ENCODE data around the gene CAT. TPM values are rescaled to one million over a fixed set of nuclear protein-coding genes. Genes with fewer than 3 reads are reported as not detected.

Gene CAT
- total RNA-seq, 4 donors from 2014 or later, result 72.8 to 163 (median 84.4) TPM

DNA sequence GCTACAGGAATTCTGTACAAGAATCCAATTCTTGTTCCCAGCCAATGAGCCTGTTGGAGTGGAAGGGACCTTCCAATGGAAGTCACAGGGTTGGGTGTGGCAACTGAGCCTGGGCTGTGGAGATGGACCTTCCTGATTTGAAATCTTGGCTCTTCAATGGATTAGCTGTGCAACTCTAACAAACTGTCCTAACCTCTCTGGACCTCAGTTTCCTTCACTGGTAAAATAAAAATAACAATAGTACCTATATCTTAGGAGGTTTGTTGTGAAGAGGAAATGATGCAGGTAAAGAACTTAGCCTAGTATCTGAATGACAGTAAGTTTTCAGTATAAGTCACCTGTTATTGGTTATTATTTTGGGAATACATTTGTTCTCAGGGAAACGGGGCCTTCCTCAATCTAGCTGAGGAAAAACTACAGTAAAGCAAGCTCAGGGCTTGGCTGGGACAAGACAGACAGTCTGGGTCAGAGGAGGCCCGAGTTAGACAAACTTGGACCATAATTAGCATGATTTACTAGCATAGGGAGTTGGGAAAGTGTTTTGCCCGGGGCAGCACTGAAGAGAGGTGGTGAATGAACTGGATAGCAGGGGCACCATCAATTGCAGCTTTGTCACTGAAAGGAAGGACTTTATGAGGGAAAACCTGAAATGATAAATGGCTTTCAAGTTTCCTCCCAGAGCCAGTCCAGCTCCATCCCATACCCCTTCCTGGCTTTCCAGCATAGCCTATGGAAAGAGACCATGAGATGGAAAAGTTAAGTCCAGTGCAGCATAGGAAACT is 61.2 kb downstream of the CAT start:
- 57% methylated on average over 3 of the region's 3 CpGs for WGBS
- DNase-seq (ENCODE audit: extremely low spot score), result no peak
- Histone ChIP-seq H3K4me1 (peaks cover 0 to 12% (median 3%) of the 10 kb centered on the region in 4 donors), H3K4me3 (no peak overlapping the region), H3K36me3 (no peaks in the 10 kb centered on the region), H3K27ac (replicated peaks in 1 of 4) (no peak overlapping the region), H3K9me3 (no peaks in the 10 kb centered on the region), H3K27me3 (peaks cover 0 to 18% (median 4%) of the 10 kb centered on the region in 4 donors)
- TF ChIP-seq EP300 (IDR thresholded peaks at IDR 0.05), result no peak
- TF ChIP-seq POLR2AphosphoS5 (IDR thresholded peaks at IDR 0.05), result no peak
- intact Hi-C loops (cut with DNase I), result loop anchor here (10.0 kb wide), 2 partner anchors 135 to 325 kb away; no protein-coding TSS in a partner anchor

DNA sequence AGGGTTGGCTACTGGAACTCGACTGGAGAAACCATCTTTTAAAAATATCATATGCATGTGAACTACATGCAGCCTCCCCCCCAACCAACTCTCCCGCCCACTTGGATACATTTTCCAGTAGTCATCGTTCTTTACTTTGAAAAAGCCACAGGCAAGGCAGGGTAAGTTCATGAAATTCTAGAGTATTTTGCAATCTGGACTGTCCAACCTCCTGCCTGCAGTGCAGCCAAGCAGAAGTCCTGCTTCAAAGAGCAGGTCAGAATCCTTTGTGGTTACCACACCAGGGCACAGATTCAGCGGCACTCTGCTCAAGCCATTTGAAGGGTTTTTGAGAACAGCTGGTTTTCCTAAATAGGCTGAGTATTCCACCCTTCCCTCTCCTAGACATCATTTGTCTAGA is 62.8 kb downstream of the CAT start:
- H3K4me1 ChIP-seq, result peaks cover 0 to 12% (median 3%) of the 10 kb centered on the region in 4 donors
- WGBS, result 33% methylated on average over 4 of the region's 4 CpGs
- no peak for DNase-seq (ENCODE audit: extremely low spot score)
- H3K9me3 ChIP-seq, result no peaks in the 10 kb centered on the region
- H3K36me3 ChIP-seq, result no peaks in the 10 kb centered on the region
- peaks cover 0 to 6% (median 0%) of the 10 kb centered on the region in 4 donors for H3K27me3 ChIP-seq
- no peak overlapping the region for H3K4me3 ChIP-seq
- H3K27ac ChIP-seq (replicated peaks in 1 of 4), result no peak overlapping the region
- intact Hi-C loops (cut with DNase I), result no loop called here
- TF ChIP-seq EP300 (IDR thresholded peaks at IDR 0.05), result no peak
- no peak for TF ChIP-seq POLR2AphosphoS5 (IDR thresholded peaks at IDR 0.05)
- no peak for TF ChIP-seq POLR2A (IDR thresholded peaks at IDR 0.05; ENCODE audit: low read depth)
- TF ChIP-seq, protein P1, sequence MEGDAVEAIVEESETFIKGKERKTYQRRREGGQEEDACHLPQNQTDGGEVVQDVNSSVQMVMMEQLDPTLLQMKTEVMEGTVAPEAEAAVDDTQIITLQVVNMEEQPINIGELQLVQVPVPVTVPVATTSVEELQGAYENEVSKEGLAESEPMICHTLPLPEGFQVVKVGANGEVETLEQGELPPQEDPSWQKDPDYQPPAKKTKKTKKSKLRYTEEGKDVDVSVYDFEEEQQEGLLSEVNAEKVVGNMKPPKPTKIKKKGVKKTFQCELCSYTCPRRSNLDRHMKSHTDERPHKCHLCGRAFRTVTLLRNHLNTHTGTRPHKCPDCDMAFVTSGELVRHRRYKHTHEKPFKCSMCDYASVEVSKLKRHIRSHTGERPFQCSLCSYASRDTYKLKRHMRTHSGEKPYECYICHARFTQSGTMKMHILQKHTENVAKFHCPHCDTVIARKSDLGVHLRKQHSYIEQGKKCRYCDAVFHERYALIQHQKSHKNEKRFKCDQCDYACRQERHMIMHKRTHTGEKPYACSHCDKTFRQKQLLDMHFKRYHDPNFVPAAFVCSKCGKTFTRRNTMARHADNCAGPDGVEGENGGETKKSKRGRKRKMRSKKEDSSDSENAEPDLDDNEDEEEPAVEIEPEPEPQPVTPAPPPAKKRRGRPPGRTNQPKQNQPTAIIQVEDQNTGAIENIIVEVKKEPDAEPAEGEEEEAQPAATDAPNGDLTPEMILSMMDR (IDR thresholded peaks at IDR 0.05), result no peak

DNA sequence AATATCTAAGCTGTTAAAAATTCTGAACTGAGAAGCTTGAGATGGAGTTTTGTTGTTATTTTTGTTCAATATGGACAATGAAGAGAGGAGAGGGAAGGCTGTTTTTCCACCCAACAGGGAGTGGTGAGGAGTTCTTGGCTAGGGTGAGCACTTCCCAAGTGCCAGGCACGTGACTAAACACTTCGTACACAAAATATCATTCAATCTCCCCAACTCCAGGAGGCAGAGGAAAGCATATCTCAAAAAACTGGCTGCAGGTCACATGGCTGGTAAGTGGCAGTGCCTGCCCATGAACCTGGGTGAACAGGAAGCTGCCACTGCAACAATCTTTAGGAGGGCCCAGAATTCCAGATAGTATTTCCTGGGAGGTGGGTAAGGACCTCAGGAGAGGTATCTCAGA is 63.2 kb downstream of the CAT start:
- TF ChIP-seq, protein P1 (IDR thresholded peaks at IDR 0.05), result no peak
- TF ChIP-seq POLR2A (IDR thresholded peaks at IDR 0.05; ENCODE audit: low read depth), result no peak
- TF ChIP-seq POLR2AphosphoS5 (IDR thresholded peaks at IDR 0.05), result no peak
- no peak for TF ChIP-seq EP300 (IDR thresholded peaks at IDR 0.05)
- H3K4me3 ChIP-seq, result no peak overlapping the region
- peaks cover 0 to 6% (median 0%) of the 10 kb centered on the region in 4 donors for H3K27me3 ChIP-seq
- WGBS, result 30% methylated on average over 2 of the region's 2 CpGs
- intact Hi-C loops (cut with DNase I), result no loop called here
- peaks cover 0 to 12% (median 3%) of the 10 kb centered on the region in 4 donors for H3K4me1 ChIP-seq
- no peak overlapping the region for H3K27ac ChIP-seq (replicated peaks in 1 of 4)
- H3K9me3 ChIP-seq, result no peaks in the 10 kb centered on the region
- DNase-seq (ENCODE audit: extremely low spot score), result no peak
- no peaks in the 10 kb centered on the region for H3K36me3 ChIP-seq

DNA sequence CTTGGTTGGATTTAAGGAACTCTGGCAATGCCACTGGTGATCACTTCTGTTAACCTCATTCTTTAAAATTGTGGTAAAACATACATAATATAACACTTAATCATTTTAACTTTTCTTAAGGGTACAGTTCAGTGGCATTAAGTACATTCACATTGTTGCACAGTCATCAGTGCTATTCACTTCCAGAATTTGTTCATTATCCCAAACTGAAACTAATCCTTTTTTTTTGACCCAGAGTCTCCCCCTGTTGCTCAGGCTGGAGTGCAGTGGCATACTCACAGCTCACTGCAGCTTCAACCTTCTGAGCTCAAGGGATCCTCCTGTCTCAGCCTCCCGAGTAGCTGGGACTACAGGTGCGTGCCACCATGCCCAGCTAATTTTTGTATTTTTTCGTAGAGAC is 64.2 kb downstream of the CAT start:
- H3K27me3 ChIP-seq, result peaks cover 0 to 6% (median 0%) of the 10 kb centered on the region in 4 donors
- WGBS, result 96% methylated on average over 3 of the region's 3 CpGs
- intact Hi-C loops (cut with DNase I), result no loop called here
- DNase-seq (ENCODE audit: extremely low spot score), result no peak
- H3K4me1 ChIP-seq, result peaks cover 0 to 12% (median 3%) of the 10 kb centered on the region in 4 donors
- H3K9me3 ChIP-seq, result no peaks in the 10 kb centered on the region
- H3K4me3 ChIP-seq, result no peak overlapping the region
- TF ChIP-seq, protein P1 (IDR thresholded peaks at IDR 0.05), result no peak
- TF ChIP-seq EP300 (IDR thresholded peaks at IDR 0.05) (no peak), POLR2AphosphoS5 (IDR thresholded peaks at IDR 0.05) (no peak), POLR2A (IDR thresholded peaks at IDR 0.05; ENCODE audit: low read depth) (no peak)
- no peak overlapping the region for H3K27ac ChIP-seq (replicated peaks in 1 of 4)
- no peaks in the 10 kb centered on the region for H3K36me3 ChIP-seq

DNA sequence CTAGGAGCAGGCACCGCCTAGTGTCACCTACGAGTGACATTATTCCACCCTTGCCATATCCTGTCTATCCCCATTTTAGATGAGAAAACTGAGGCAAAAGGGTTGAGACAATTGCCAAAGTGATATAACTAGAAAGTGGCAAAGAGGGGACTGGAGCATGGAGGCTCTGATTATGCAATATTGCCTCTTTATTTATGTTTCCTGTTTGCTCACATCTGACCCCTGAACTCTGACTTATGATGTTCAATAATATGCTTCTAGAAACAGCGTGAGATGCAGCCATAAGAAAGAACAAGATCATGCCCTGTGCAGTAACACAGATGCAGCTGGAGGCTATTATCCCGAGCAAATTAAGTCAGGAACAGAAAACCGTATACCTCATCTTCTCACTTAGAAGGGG is 67.1 kb downstream of the CAT start:
- Histone ChIP-seq H3K27ac (replicated peaks in 1 of 4) (no peak overlapping the region), H3K27me3 (no peaks in the 10 kb centered on the region), H3K36me3 (no peaks in the 10 kb centered on the region), H3K4me1 (peaks cover 0 to 12% (median 3%) of the 10 kb centered on the region in 4 donors), H3K9me3 (no peaks in the 10 kb centered on the region), H3K4me3 (no peak overlapping the region)
- TF ChIP-seq POLR2A (IDR thresholded peaks at IDR 0.05; ENCODE audit: low read depth) (no peak), POLR2AphosphoS5 (IDR thresholded peaks at IDR 0.05) (no peak), EP300 (IDR thresholded peaks at IDR 0.05) (no peak)
- TF ChIP-seq, protein P1 (IDR thresholded peaks at IDR 0.05), result no peak
- 88% methylated on average over 5 of the region's 5 CpGs for WGBS
- no peak for DNase-seq (ENCODE audit: extremely low spot score)
- intact Hi-C loops (cut with DNase I), result no loop called here
